ENCODE data around the gene ACTL7A. TPM values are rescaled to one million over a fixed set of nuclear protein-coding genes. Genes with fewer than 3 reads are reported as not detected.

Gene ACTL7A
- total and polyA plus RNA-seq, 2 of the 4 experiments (the other 2 are of a cell fraction): not detected

GRCh38 chr9:108866001-108866420 lies 3.9 kb downstream of the ACTL7A start:
- no peak overlapping the region for H3K9ac ChIP-seq (ENCODE audit: low read depth, low read length)
- no peak overlapping the region for H3K56ac ChIP-seq (ENCODE audit: extremely low read depth, insufficient read depth, low read length)
- no peaks in the 10 kb centered on the region for H3K27me3 ChIP-seq (ENCODE audit: control insufficient read depth, insufficient read depth, low read length)
- H4K91ac ChIP-seq (ENCODE audit: insufficient read depth, low read depth, low read length): no peak overlapping the region
- intact Hi-C loops (cut with micrococcal nuclease) (no loop called here), dilution Hi-C loops (cut with HindIII; ENCODE audit: low sequenced_read_pairs, unreplicated experiment) (no loop called here), in situ Hi-C loops (cut with MboI; ENCODE audit: low sequenced_read_pairs) (no loop called here)
- H3K79me1 ChIP-seq (ENCODE audit: low read depth in 1 of 2, low read length in 2 of 2): no peaks in the 10 kb centered on the region
- H2BK120ac ChIP-seq (ENCODE audit: low read depth, low read length): no peak overlapping the region
- no peak for DNase-seq
- H2BK15ac ChIP-seq (ENCODE audit: low read depth, low read length): no peak overlapping the region
- no peak overlapping the region for H2AK9ac ChIP-seq (replicated peaks; ENCODE audit: low read depth, low read length, poor library complexity)
- H4K20me1 ChIP-seq (ENCODE audit: insufficient read depth, low read length): no peaks in the 10 kb centered on the region
- POLR2A ChIA-PET (ENCODE audit: unreplicated experiment): no interaction called here
- H2AK5ac ChIP-seq (ENCODE audit: low read depth, low read length): no peak overlapping the region
- peaks cover 6% of the 10 kb centered on the region; the same call in 1 of the 2 replicates for H3K9me1 ChIP-seq (ENCODE audit: insufficient read depth, low read length)
- WGBS, 2 experiments (ENCODE audit: extremely low coverage in 2 of 2, insufficient read length in 1 of 2): no CpG with 5 or more reads among the region's 2 CpGs
- no peak overlapping the region for H3K27ac ChIP-seq (ENCODE audit: insufficient read depth, low read length)
- no peak overlapping the region for H2AFZ ChIP-seq (replicated peaks; ENCODE audit: low read length, poor library complexity)
- peaks cover 3% of the 10 kb centered on the region for H3K36me3 ChIP-seq (ENCODE audit: control insufficient read depth, insufficient read depth, low read length)
- no peak for TF ChIP-seq POLR2A (IDR thresholded peaks at IDR 0.05; ENCODE audit: low read depth, low read length)
- no peak overlapping the region for H2BK5ac ChIP-seq (ENCODE audit: low read depth, low read length, poor library complexity, severe bottlenecking)
- CTCF ChIA-PET: no interaction called here
- H3K4me3 ChIP-seq (ENCODE audit: insufficient read depth, low read depth, low read length): no peak overlapping the region
- no peak overlapping the region for H3K14ac ChIP-seq (replicated peaks; ENCODE audit: low read depth, low read length)
- H2BK20ac ChIP-seq (ENCODE audit: low read depth, low read length): no peak overlapping the region
- no peak for ATAC-seq (ENCODE audit: low read depth)
- no peaks in the 10 kb centered on the region for H3K9me3 ChIP-seq (ENCODE audit: control insufficient read depth, insufficient read depth, low read length)
- H3K4me1 ChIP-seq (ENCODE audit: control insufficient read depth, insufficient read depth, low read length): peaks cover 5% of the 10 kb centered on the region; the same call in 1 of the 2 replicates
- no peak overlapping the region for H4K5ac ChIP-seq (ENCODE audit: low read depth, low read length)
- BruUV-seq (replicated peaks): no TSS peak
- no peak overlapping the region for H3K4ac ChIP-seq (ENCODE audit: low read depth, low read length)
- no peak overlapping the region for H3K18ac ChIP-seq (ENCODE audit: low read depth, low read length)
- H3K4me2 ChIP-seq (ENCODE audit: low read depth, low read length): no peak overlapping the region
- H4K8ac ChIP-seq (ENCODE audit: low read depth in 2 of 2, low read length in 2 of 2): no peak overlapping the region
- H3K23ac ChIP-seq (ENCODE audit: low read depth, low read length): no peak overlapping the region

Measured in IMR-90 (cell line).